Right forelimb (tissue), 1 donor: ENCODE data around the gene PADI2.

Experiments used
- DNase-seq: peaks from one replicate; pipeline ENCODE4 v3.0.0-alpha.2; 2018

Gene PADI2

DNA sequence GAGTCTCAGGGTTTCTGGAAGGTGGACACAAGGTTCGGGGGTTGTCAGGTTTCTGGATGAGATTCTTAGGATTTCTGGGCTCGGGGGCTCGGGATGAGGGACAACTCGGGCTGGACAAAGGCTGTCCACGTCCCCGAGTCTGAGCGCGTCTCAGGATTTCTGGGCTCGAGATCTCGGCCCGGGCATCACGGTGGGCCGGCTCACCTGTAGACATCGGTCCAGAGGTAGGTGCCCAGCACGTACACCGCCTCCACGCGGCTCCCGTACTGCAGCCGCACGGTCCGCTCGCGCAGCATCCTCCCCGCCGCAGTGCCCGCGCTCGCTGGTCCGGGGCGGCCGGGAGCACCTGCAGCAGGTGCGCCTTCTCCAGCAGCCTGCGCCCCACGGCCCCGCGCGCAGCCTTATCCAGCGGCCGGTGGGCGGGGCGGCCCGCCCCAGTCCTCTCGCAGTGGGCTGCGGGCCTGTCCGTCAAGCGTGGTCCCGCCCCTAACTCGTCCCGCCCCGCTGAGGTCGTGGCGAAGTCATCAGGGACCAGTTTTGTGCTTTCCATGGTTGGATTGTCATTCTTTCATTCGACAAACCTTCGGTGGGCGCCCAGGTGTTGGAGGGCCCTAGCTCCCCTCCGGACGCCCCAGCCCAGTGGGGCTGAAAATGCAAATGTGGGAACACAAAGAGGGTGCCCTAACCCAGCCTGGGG is at the start of gene PADI2:
PADI2 (minus strand) TSS at position 376 of the 697 bp plus-strand sequence; CDS start at position 296, 80 bp downstream.
- no peak for DNase-seq

DNA sequence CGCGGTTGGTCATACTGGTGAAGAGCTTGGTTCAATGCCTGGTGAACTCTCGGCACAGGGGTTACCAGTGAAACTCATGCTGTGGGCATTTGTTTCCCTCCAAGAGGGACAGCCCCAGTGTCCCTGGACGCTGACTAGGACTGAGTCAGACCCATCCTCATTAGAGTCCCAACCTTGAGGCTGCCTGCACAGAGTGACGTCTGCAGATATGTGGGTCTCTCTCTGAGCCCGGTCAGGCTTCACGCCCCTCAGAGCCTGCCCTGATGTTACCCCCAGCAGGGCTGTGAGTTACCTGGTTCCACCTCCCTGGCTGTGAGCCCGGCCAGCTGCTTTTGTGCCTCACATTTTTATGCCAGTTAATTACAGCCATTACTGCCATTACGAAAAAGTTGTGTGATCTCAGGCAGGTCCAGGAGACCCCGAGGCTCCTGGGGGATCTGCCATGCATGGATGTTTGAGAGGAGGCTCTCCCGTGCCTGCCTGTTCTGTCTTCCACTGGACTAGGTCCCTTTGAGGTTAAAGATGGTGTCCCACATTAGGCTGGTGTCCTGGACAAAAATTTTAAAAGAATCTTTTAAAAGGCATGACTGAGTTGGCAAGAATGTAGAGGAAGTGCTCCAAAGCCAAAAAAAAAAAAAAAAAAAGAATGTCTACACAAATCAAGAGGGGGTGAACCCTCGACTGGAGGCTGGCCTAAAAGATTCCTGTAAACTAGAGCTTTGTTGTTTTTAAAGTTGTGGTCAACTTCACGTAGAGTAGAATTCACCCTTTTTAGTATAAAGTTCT is 49.0 kb upstream of the PADI2 start:
- no peak for DNase-seq

- DNase-seq: no peak
These were observed 48.5 kb upstream of the PADI2 start for GRCh38 chr1:17167786-17168090.

DNA sequence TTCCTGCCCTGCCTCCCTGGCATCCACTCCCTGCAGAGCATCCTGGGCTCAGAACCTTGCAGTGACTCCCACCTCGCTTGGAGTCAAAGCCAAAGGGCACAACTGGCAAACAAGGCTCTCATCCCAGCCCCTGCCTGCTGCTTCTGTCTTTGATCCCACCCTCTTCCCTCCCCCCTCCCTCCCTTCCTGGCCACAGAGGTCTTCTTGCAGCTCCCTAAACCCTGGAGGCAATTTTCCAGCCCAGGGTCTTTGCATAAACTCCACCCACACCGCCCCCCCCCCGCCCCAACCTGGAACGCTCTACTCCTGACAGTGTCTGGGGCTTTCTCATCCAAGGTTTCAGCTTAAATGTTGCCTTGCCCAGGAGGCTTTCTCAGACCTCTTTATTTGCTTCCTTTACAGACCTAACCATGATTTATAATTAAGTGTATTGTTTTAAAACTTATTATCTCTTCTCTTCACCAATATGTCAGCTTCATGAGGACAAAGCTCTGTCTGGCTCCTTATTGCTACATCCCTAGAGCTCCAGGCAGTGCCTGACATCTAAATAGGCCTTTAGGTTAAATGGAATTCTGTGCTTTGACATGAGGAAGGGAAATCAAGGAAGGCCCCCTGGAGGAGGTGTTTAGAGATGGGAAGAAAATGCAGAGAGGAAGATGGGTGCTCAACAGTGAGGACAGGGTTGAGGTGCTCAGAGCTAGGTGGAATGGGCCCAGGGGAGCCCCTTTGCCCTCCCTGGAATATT is 48.0 kb upstream of the PADI2 start:
- DNase-seq: no peak

GRCh38 chr1:17165823-17166222 is 46.6 kb upstream of the PADI2 start:
- DNase-seq: no peak

GRCh38 chr1:17163789-17164666 is 44.8 kb upstream of the PADI2 start:
- DNase-seq: no peak

DNA sequence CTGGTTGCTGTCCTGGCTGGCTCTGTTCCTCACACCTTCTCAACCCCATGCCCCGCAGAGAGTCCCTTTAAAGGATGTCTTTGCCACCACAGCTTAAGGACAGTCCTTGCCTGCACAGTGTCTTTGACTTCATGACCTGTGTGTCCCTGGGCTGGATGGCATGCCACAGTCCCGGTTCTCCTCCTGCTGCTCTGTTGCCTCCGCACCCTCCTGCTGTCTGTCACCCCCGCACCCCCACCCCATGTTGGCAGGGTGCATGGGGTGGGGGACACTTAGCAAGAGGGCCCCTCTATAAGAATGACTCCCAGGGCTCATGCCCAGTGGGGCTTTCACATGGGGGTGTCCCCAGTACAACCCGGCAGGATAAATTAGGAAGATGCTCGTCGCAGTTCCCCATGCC is 44.1 kb upstream of the PADI2 start:
- no peak for DNase-seq

DNA sequence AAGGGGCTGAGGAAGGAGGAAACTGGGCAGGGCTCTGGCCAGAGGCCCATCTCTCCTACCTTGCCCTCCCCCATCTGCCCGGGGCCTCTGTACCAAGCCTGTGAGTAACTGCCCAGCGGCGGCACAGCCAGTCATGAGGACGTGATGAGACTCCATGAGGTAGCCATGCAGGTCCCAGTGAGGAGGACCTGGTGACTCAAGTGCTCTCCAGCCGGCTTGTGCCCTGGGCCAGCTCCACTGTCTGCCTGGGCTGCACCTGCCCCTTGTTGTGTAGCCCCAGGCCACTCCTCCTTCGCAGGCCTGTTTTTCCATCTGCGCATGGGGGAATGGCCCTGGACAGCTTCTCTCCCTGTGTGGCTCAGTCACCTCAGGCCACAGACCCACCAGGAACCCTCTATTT is 43.7 kb upstream of the PADI2 start:
- DNase-seq: no peak

GRCh38 chr1:17161926-17162800 is 42.9 kb upstream of the PADI2 start:
- no peak for DNase-seq

DNA sequence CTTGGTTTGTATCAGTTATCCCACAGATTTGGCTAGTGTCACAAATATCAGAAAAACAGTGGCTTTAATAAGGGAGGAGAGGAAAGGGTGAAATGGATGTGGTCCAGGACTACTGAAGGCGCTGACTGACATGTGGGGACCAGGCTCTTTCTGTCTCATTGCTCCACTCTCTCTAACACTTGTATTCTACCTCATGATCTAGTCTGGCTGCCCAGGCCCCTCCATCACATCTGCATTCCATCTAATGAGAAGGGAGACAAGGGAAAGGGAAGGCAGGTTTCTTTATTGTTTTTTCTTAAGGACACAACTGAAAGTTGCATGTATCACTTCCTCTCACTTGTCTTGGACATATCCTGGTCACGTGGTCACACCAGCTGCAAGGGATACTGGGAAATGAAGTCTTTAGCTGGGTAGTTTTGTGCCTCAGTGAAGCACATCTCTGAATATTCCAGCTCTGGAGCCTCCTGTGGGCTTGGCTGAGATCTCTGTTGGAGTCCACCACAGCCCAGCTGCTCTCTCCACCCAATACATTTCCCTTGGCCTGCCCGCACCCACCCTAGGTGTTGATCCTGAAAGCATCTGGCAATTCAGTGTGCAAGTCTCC is 42.0 kb upstream of the PADI2 start:
- no peak for DNase-seq

DNA sequence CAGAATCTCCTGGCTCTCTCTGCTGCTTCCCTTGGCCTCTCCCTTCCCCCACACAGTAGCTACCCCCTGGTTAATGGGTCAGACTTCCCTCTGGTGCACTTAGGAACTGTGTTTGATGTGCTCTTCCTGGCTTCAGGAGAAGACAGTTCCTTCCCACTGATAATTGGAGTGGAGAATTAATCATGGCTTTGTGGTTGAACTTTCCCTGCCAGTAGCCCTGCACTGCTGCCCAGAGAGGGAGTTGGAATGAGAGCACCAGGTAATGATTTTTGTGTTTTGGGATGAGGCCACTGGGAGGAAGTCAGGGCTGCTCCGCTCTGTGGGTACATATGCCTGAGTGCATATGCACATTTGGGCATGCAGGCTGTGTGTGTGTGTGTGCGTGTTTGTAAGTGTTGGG is 39.7 kb upstream of the PADI2 start:
- DNase-seq: no peak

DNA sequence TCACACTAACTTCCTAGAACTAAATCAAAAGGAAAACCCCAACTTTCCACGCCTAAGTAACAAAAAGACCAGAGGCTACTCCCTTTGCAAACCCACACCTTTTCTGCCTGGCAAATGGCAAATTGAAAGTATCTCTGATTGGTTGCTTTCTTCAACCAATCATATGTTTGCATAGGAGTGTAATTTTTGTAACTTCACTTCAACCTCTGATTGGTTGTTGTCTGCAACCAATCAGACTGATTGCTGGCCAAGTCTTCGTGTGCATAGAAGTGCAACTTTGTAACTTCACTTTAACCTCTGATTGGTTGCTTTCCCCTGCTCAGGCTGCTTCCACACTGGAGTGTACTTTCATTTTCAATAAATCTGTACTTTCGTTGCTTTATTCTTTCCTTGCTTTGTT is 36.9 kb upstream of the PADI2 start:
- no peak for DNase-seq

DNA sequence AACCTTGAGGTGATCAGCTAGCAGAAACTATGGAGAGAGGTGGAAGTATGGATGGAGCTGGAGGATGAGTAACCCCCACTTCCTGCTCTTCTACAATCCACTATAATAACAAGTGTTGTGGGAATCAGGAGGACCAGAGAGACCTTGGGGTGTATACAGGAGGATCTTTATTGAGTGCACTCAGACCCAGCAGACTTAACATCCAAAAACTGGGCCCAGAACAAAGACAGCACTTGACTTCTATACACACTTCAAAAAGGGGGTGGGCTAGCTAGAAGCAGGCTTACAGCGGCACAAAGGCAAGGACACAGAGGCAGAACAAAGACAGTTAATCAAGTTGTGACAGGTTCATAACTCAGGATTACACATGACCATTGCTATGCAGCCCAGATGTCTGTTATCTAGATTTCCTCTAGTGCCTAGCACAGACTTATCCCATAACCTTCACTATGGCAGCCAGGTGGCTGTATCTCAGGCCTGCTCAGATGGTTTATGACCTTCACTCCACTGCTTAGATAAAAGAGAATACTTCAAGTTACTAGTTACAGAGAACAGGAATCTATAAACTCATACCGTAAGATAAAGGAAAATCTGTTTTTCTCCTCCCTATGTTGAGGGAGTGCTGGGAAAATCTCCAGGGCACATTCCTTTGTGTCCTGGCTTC is 36.1 kb upstream of the PADI2 start:
- no peak for DNase-seq

DNA sequence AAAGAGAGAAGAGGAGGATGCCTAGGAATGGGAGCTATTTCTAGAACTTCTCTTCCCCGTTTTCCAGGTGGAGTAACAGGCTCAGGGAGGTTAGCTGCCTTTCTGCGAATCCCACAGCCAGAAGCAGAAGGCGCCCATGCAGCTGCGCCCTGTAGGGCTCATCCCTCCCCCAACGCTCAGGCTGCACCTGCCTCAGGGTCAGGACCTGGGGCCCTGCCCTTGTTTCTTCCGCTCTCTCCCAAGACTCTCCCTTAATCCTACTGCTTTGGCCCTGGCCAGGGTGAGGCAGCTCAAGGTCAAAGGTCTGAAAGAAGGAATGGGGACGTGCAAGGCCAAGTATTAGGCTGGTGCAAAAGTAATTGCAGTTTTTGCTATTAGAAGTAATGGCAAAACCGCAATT is 30.5 kb upstream of the PADI2 start:
- DNase-seq: no peak

- DNase-seq: no peak
These were observed 29.8 kb upstream of the PADI2 start for GRCh38 chr1:17148950-17149608.

DNA sequence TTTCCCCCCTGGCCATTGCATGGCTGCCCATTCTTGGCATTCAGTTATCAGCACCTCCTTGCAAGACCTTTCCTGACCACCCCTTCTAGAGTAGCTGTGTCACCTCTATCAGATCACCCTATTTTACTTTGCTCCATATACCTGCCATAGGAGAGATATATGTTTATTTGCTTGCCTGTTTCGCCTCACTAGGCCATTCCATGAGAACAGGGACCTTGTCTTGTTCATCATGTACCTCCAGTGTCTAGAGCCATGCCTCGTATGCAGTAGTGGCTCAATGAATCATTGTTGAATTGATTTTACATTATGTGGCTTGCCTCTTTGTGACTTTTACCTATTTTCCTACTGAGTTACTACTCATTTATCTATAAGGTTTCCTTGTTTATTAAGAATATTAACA is 26.4 kb upstream of the PADI2 start:
- DNase-seq: no peak

DNA sequence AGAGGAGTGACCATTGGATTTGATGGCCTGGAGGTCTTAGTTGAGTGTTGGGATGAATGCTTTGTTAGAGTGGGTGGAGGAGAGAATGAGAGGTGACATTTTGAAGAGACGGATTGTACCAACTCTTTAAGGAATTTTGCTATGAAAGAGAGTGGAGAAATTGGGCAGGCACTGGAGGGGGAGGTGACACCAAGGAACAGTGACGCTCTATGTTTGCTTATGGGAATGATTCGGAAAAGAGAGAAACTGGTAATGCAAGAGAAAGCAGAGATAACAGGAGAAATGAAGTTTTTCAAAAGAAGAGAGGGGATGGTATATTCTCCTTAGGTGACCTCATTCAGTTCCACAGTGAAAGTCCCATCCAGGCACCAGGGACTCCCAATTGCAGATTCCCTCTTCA is 24.5 kb upstream of the PADI2 start:
- DNase-seq: no peak

DNA sequence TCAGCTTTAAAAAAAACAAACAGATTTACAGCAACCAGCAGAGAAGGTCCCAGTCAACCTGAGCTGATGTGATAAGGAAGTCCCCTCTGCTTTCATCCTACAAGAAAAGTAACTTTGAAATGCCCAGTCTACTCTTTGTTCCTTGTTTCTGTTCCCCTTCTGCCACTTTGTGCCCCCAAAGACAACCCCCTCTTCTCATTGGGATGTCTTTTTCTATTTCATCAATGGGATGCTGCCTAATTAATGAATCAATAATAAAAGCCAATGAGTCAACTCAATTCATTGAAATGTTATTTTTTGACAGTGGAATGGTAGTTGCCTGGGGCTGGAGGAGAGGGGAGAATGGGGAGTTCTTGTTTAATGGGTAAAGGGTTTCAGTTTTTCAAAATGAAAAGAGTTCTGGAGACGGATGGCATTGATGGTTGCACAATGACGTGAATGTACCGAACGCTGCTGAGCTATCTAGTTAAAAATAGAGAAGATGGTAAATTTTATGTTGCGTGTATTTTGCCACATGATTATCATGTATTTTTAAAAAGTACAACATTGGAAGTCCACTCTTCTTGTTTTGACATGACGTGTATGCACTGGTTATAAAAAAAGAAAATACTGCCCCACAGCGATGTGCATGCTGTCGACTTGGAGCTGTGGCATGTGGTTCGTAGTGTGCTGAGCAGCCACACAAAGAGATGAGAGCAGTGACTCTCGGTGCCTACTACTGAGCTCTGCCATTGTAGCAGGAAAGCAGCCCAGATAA is 22.4 kb upstream of the PADI2 start:
- DNase-seq: no peak

- no peak for DNase-seq
These were observed 21.0 kb upstream of the PADI2 start for GRCh38 chr1:17140279-17140678.

GRCh38 chr1:17139637-17140036 is 20.4 kb upstream of the PADI2 start:
- no peak for DNase-seq
